Measurements from ENCODE around the gene CA5A.
"Not testable (repeated sequence)": the region's sequence is repeated elsewhere in the genome, so short reads cannot be mapped to it uniquely, and the experiment has no call there.

GRCh38 chr16:87869879-87870417 lies 66.4 kb downstream of the CA5A start:
- not testable (repeated sequence) for TF ChIP-seq CTCF (conservative IDR thresholded peaks at IDR 0.05; ENCODE audit: low read depth, low read length); CEBPB (IDR thresholded peaks at IDR 0.05; ENCODE audit: low read depth, low read length); POLR2A (IDR thresholded peaks at IDR 0.05; ENCODE audit: low read depth, low read length); RCOR1 (IDR thresholded peaks at IDR 0.05; ENCODE audit: insufficient replicate concordance, low read length)

Data from IMR-90 (cell line).